Gastrocnemius medialis (tissue), 4 donors: ENCODE results near the gene CAPZA2.

ENCODE experiments used
- CTCF ChIP-seq, 5 experiments: fragments of 450-650 bp in 3 of 5; fragments of 200-600 bp in 2 of 5; sonication (generic) in 2 of 5; IDR thresholded peaks in 4 of 5; conservative IDR thresholded peaks in 1 of 5; 1 replicate in 4 of 5; 2 replicates in 1 of 5; pipeline ENCODE4 v1.5.1; 2016 to 2019; ENCODE audit warnings: antibody characterized with exemption in 5 of 5, mild to moderate bottlenecking in 3 of 5, moderate library complexity in 3 of 5
- POLR2A ChIP-seq, 2 donors: fragments of 450-650 bp; IDR thresholded peaks; one replicate each; pipeline ENCODE4 v1.6.1; 2017; ENCODE audit warnings: antibody characterized with exemption in 2 of 2, mild to moderate bottlenecking in 2 of 2, moderate library complexity in 2 of 2

GRCh38 chr7:116953372-116953905 lies 91.1 kb downstream of the CAPZA2 start, which contains the start of gene ST7:
- no peak for TF ChIP-seq CTCF (IDR thresholded peaks at IDR 0.05 in 4 of 5, conservative IDR thresholded peaks at IDR 0.05 in 1 of 5)
- peak in 1 of 2 donors; percentile 79 for TF ChIP-seq POLR2A (IDR thresholded peaks at IDR 0.05)
